K562 treated with DMSO at 1 percent for 12 hours (cell line): Measurements from ENCODE around the gene CD5L. TPM values are rescaled to one million over a fixed set of nuclear protein-coding genes. Genes with fewer than 3 reads are reported as not detected.

Experiments
- total RNA-seq: library from RNA; unstranded; fragments of 300-600 nt; gene quantifications from 2 replicates; pipeline ENCODE4 v1.2.3, GENCODE V29; 2022; ENCODE audit not compliant: insufficient read depth

Gene CD5L
- total RNA-seq: not detected in 2 replicates

GRCh38 chr1:157841708-157842107 lies at the start of gene CD5L:
TSS of gene CD5L (minus strand) at chr1:157841808. CDS start at chr1:157841701, 107 bp downstream.

DNA sequence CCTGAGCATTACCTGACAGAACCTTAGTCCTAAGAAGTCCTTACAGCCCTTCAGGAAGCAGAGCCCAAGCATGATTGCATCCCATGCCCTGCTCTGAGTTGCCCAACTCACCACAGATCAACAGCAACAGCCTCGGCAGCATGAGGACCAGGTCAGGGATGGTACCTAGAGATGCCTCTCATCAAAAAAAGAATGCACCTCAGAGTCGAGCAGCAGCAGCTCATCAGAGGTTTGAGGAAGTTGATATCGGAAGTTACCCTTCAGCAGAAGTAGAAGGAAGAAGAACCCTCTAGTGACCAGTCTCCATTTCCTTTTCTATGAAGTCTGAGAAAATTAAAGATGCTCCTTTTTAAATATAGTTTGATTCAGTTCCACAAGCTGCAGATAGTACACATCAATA lies 21.7 kb downstream of the CD5L start, which contains the start of gene FCRL1:
TSS of gene FCRL1 (minus strand) at position 225 of the 400 bp plus-strand sequence. CDS start at position 142, 83 bp downstream.

Other genes starting within 250 kb of the CD5L start
- gene FCRL4, start 243.7 kb downstream of the CD5L start, total RNA-seq: not detected in 2 replicates
- not detected in 2 replicates for gene FCRL3, start 141.0 kb downstream of the CD5L start, total RNA-seq
- not detected in 2 replicates for gene FCRL2, start 64.7 kb downstream of the CD5L start, total RNA-seq
- not detected in 2 replicates for gene FCRL1, start 21.7 kb downstream of the CD5L start, total RNA-seq
- 0.11 TPM in 1 of 2 replicates, not detected in the other for gene KIRREL1, start 151.8 kb upstream of the CD5L start, total RNA-seq